Measurements from ENCODE around the gene TBL1XR1. TPM values are rescaled to one million over a fixed set of nuclear protein-coding genes. Genes with fewer than 3 reads are reported as not detected.

Gene TBL1XR1
- total and polyA plus RNA-seq, 2 of the 8 experiments (the other 6 are each of a cell fraction or from before 2014, with no cell fraction given): 28.1 to 147 TPM

DNA sequence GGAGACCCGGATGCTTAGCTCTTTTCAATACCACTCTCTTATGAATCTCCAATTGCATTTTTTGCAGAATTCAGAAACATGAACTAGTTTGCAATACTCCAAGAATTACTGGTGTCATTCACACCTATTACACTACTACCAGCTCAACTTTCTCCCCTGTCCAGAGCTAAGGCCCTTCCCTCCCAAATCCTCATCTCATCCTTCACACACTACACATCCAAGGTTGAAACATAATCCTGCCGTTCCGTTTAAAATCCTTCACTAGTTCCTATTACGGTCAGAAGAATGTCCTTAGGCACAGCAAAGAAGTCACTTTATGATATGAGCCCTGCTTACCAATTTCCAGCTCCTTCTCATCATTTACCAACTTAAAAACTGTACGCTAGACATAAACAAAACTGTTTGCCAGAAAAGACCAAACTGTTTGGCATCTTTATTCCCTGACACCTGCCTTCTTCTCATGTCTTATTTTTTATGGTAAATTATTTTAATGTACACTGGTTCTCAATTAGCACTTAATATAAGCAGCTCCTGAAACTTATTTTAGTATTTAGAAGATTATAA, 22.6 kb downstream of the TBL1XR1 start:
- no peak overlapping the region for H3K27ac ChIP-seq (ENCODE audit: low read depth, low read length)
- H3K14ac ChIP-seq (ENCODE audit: insufficient read length): no peak overlapping the region
- no peak overlapping the region for H3K56ac ChIP-seq (replicated peaks; ENCODE audit: insufficient read length, low read depth, low read length)
- H2BK15ac ChIP-seq (ENCODE audit: low read length): no peak overlapping the region
- no peak overlapping the region for H4K91ac ChIP-seq (replicated peaks; ENCODE audit: insufficient read length, low read length)
- H2AFZ ChIP-seq (ENCODE audit: low read length): no peak overlapping the region
- peaks cover 61 to 99% of the 10 kb centered on the region in 2 experiments for H3K79me2 ChIP-seq (ENCODE audit: control insufficient read depth in 1 of 2, insufficient read depth in 2 of 2, low read length in 2 of 2)
- peaks cover 7% of the 10 kb centered on the region for H3K79me1 ChIP-seq (ENCODE audit: low read depth, low read length)
- 0 out of 2 replicates have a peak, but pooled peaks cover 1% of the 10 kb centered on the region for H3K23me2 ChIP-seq (ENCODE audit: low read depth, low read length)
- no peak overlapping the region for H3K18ac ChIP-seq (ENCODE audit: extremely low read depth, low read length)
- no peak overlapping the region for H4K8ac ChIP-seq (ENCODE audit: extremely low read depth, insufficient read depth, low read length)
- H4K20me1 ChIP-seq (replicated peaks in 1 of 2; ENCODE audit: control insufficient read depth in 1 of 2, insufficient read depth in 2 of 2, low read length in 2 of 2): peaks cover 13 to 35% of the 10 kb centered on the region in 2 experiments
- H2BK12ac ChIP-seq (ENCODE audit: low read depth, low read length): no peak overlapping the region
- H3K4me1 ChIP-seq (replicated peaks in 1 of 4; ENCODE audit: control insufficient read depth in 3 of 4, insufficient read depth in 4 of 4, low read length in 3 of 4): peaks cover 4 to 17% (median 15%) of the 10 kb centered on the region in 4 experiments; a peak in 6 of 7 replicates
- CTCF ChIA-PET (ENCODE audit: partially characterized antibody): interaction anchor here (0.6 to 1.0 kb wide), 4 partner anchors 16 to 674 kb away, joined by 3 read pairs; no protein-coding TSS in a partner anchor
- H3K23ac ChIP-seq (ENCODE audit: insufficient read length): no peak overlapping the region
- DNase-seq (ENCODE audit: low read depth in 1 of 2, low spot score in 2 of 2): no peak
- no peak overlapping the region for H3K4me3 ChIP-seq (ENCODE audit: extremely low read depth in 1 of 4, insufficient read depth in 2 of 4, low read depth in 3 of 4, low read length in 4 of 4)
- WGBS, 2 experiments (ENCODE audit: extremely low coverage in 1 of 2, insufficient coverage in 1 of 2, insufficient read length in 1 of 2, insufficient replicate concordance in 2 of 2, low coverage in 1 of 2, low lambda C conversion rate in 2 of 2, missing lambda C conversion rate in 1 of 2): 80% methylated on average over 5 of the region's 5 CpGs; no CpG with 5 or more reads in 1 of the 2 experiments
- no peak overlapping the region for H4K5ac ChIP-seq (ENCODE audit: insufficient read length, low read depth, low read length)
- POLR2A ChIA-PET (ENCODE audit: partially characterized antibody): interaction anchor here (0.7 to 1.5 kb wide), 2 partner anchors 20 to 22 kb away, joined by 3 to 11 read pairs; no protein-coding TSS in a partner anchor
- H2BK120ac ChIP-seq (replicated peaks; ENCODE audit: low read depth, low read length): no peak overlapping the region
- H3K4ac ChIP-seq (replicated peaks; ENCODE audit: insufficient read length, low read depth, low read length): no peak overlapping the region
- H3K9ac ChIP-seq (replicated peaks in 1 of 4; ENCODE audit: extremely low read depth in 1 of 4, low read depth in 3 of 4, low read length in 3 of 4): no peak overlapping the region
- H2BK5ac ChIP-seq (ENCODE audit: low read depth, low read length): no peak overlapping the region
- H2BK20ac ChIP-seq (ENCODE audit: low read length): no peak overlapping the region
- no peak overlapping the region for H2AK5ac ChIP-seq (ENCODE audit: low read depth, low read length)
- no peaks in the 10 kb centered on the region for H3K27me3 ChIP-seq (replicated peaks in 1 of 4; ENCODE audit: control insufficient read depth in 3 of 4, extremely low read depth in 1 of 4, insufficient read depth in 3 of 4, low read length in 3 of 4)
- H3K36me3 ChIP-seq (ENCODE audit: control insufficient read depth in 2 of 4, insufficient read depth in 4 of 4, low read length in 3 of 4): no peaks in the 10 kb centered on the region
- FAIRE-seq: no peak
- H3K9me3 ChIP-seq (ENCODE audit: insufficient read depth in 2 of 2, low read depth in 1 of 2, low read length in 1 of 2): no peaks in the 10 kb centered on the region
- H3K4me2 ChIP-seq (ENCODE audit: insufficient read depth in 1 of 2, low read depth in 2 of 2, low read length in 2 of 2): peak overlapping the region; percentile 30 to 53; a peak in 3 of 4 replicates
- TF ChIP-seq RFX5 (IDR thresholded peaks at IDR 0.05; ENCODE audit: borderline replicate concordance, low read depth, low read length) (no peak), SAP30 (IDR thresholded peaks at IDR 0.05; ENCODE audit: insufficient read depth, insufficient replicate concordance, low read length) (no peak), RBBP5 (IDR thresholded peaks at IDR 0.05; ENCODE audit: borderline replicate concordance, low read depth, low read length) (no peak), CEBPB (IDR thresholded peaks at IDR 0.05; ENCODE audit: low read depth, low read length) (no peak), EGR1 (IDR thresholded peaks at IDR 0.05; ENCODE audit: borderline replicate concordance, low read depth, low read length) (no peak), TEAD4 (IDR thresholded peaks at IDR 0.05; ENCODE audit: low read depth, low read length) (no peak), RNF2 (IDR thresholded peaks at IDR 0.05; ENCODE audit: borderline replicate concordance, low read depth, low read length, missing control alignments, poor library complexity, severe bottlenecking) (no peak), POLR2A (IDR thresholded peaks at IDR 0.05; ENCODE audit: control extremely low read depth in 1 of 2, low read depth in 2 of 2, low read length in 2 of 2) (no peak), FOSL1 (IDR thresholded peaks at IDR 0.05; ENCODE audit: insufficient read depth, low read depth, low read length) (no peak), HDAC6 (IDR thresholded peaks at IDR 0.05; ENCODE audit: low read depth, low read length) (no peak)

All from H1 (cell line).